Measurements from ENCODE around the gene LRBA. TPM values are rescaled to one million over a fixed set of nuclear protein-coding genes. Genes with fewer than 3 reads are reported as not detected.

Gene LRBA
- polyA plus RNA-seq, 2 of the 4 experiments (the other 2 are of a cell fraction) = 10.7 to 25.1 TPM

- FAIRE-seq (no peak), ATAC-seq (no peak), DNase-seq (ENCODE audit: low read depth in 1 of 2, low spot score in 1 of 2) (no peak)
- POLR2A ChIA-PET = no interaction called here
- CTCF ChIA-PET = no interaction called here
- H3K4me1 ChIP-seq = no peaks in the 10 kb centered on the region
- TF ChIP-seq NR3C1 (IDR thresholded peaks at IDR 0.05) = no peak
- TF ChIP-seq RNF2 (IDR thresholded peaks at IDR 0.05; ENCODE audit: borderline replicate concordance, low read depth) = no peak
- TF ChIP-seq, protein P1, sequence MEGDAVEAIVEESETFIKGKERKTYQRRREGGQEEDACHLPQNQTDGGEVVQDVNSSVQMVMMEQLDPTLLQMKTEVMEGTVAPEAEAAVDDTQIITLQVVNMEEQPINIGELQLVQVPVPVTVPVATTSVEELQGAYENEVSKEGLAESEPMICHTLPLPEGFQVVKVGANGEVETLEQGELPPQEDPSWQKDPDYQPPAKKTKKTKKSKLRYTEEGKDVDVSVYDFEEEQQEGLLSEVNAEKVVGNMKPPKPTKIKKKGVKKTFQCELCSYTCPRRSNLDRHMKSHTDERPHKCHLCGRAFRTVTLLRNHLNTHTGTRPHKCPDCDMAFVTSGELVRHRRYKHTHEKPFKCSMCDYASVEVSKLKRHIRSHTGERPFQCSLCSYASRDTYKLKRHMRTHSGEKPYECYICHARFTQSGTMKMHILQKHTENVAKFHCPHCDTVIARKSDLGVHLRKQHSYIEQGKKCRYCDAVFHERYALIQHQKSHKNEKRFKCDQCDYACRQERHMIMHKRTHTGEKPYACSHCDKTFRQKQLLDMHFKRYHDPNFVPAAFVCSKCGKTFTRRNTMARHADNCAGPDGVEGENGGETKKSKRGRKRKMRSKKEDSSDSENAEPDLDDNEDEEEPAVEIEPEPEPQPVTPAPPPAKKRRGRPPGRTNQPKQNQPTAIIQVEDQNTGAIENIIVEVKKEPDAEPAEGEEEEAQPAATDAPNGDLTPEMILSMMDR (IDR thresholded peaks at IDR 0.05) = no peak
- TF ChIP-seq CHD2 (IDR thresholded peaks at IDR 0.05; ENCODE audit: low read length, partially characterized antibody) = no peak
- TF ChIP-seq EHF (CRISPR knock-in tag; IDR thresholded peaks at IDR 0.05) = no peak
- TF ChIP-seq CBX2 (IDR thresholded peaks at IDR 0.05; ENCODE audit: borderline replicate concordance, low read depth) = no peak
- TF ChIP-seq TFCP2L1 (CRISPR knock-in tag; IDR thresholded peaks at IDR 0.05) = no peak
- TF ChIP-seq SREBF2 (IDR thresholded peaks at IDR 0.05) = no peak
- TF ChIP-seq RARB (CRISPR knock-in tag; IDR thresholded peaks at IDR 0.05) = no peak
- TF ChIP-seq EHMT2 (IDR thresholded peaks at IDR 0.05; ENCODE audit: low read depth) = no peak
- no peak for TF ChIP-seq NPAS2 (CRISPR knock-in tag; IDR thresholded peaks at IDR 0.05; ENCODE audit: borderline replicate concordance)
- TF ChIP-seq HOXB5 (CRISPR knock-in tag; IDR thresholded peaks at IDR 0.05) = no peak
- TF ChIP-seq ZNF302 (CRISPR knock-in tag; IDR thresholded peaks at IDR 0.05) = no peak
- TF ChIP-seq HES2 (IDR thresholded peaks at IDR 0.05) = no peak
- TF ChIP-seq, protein P2, sequence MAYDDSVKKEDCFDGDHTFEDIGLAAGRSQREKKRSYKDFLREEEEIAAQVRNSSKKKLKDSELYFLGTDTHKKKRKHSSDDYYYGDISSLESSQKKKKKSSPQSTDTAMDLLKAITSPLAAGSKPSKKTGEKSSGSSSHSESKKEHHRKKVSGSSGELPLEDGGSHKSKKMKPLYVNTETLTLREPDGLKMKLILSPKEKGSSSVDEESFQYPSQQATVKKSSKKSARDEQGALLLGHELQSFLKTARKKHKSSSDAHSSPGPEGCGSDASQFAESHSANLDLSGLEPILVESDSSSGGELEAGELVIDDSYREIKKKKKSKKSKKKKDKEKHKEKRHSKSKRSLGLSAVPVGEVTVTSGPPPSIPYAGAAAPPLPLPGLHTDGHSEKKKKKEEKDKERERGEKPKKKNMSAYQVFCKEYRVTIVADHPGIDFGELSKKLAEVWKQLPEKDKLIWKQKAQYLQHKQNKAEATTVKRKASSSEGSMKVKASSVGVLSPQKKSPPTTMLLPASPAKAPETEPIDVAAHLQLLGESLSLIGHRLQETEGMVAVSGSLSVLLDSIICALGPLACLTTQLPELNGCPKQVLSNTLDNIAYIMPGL (CRISPR knock-in tag; IDR thresholded peaks at IDR 0.05; ENCODE audit: borderline replicate concordance) = no peak
- H3K4me2 ChIP-seq = no peak overlapping the region
- H3K27ac ChIP-seq = no peak overlapping the region
- H3K4me3 ChIP-seq = no peak overlapping the region
- 94% methylated on average over 1 of the region's 1 CpG for WGBS (ENCODE audit: missing lambda C conversion rate)
- no peaks in the 10 kb centered on the region for H3K9me3 ChIP-seq
Measured at GRCh38 chr4:150477869-150478268, 537.2 kb downstream of the LRBA start.

- 96% methylated on average over 2 of the region's 2 CpGs for WGBS (ENCODE audit: missing lambda C conversion rate)
- H3K4me1 ChIP-seq = no peaks in the 10 kb centered on the region
- H3K4me3 ChIP-seq = no peak overlapping the region
- TF ChIP-seq BHLHE40 (IDR thresholded peaks at IDR 0.05; ENCODE audit: low read depth, low read length) (no peak), ZC3H11A (IDR thresholded peaks at IDR 0.05) (no peak), EHF (CRISPR knock-in tag; IDR thresholded peaks at IDR 0.05) (no peak), CHD4 (IDR thresholded peaks at IDR 0.05; ENCODE audit: borderline replicate concordance) (no peak), ZFP36 (IDR thresholded peaks at IDR 0.05; ENCODE audit: borderline replicate concordance, partially characterized antibody) (no peak), HEYL (CRISPR knock-in tag; IDR thresholded peaks at IDR 0.05) (no peak), GATA3 (IDR thresholded peaks at IDR 0.05; ENCODE audit: borderline replicate concordance) (no peak), E2F6 (IDR thresholded peaks at IDR 0.05; ENCODE audit: borderline replicate concordance, low read depth) (no peak), RAD21 (conservative IDR thresholded peaks at IDR 0.05 in 1 of 2, IDR thresholded peaks at IDR 0.05 in 1 of 2) (no peak), ATOH8 (CRISPR knock-in tag; IDR thresholded peaks at IDR 0.05; ENCODE audit: low read depth) (no peak), JUNB (IDR thresholded peaks at IDR 0.05) (no peak), CEBPB (IDR thresholded peaks at IDR 0.05) (no peak), NR3C1 (IDR thresholded peaks at IDR 0.05) (no peak)
- TF ChIP-seq, protein P3, sequence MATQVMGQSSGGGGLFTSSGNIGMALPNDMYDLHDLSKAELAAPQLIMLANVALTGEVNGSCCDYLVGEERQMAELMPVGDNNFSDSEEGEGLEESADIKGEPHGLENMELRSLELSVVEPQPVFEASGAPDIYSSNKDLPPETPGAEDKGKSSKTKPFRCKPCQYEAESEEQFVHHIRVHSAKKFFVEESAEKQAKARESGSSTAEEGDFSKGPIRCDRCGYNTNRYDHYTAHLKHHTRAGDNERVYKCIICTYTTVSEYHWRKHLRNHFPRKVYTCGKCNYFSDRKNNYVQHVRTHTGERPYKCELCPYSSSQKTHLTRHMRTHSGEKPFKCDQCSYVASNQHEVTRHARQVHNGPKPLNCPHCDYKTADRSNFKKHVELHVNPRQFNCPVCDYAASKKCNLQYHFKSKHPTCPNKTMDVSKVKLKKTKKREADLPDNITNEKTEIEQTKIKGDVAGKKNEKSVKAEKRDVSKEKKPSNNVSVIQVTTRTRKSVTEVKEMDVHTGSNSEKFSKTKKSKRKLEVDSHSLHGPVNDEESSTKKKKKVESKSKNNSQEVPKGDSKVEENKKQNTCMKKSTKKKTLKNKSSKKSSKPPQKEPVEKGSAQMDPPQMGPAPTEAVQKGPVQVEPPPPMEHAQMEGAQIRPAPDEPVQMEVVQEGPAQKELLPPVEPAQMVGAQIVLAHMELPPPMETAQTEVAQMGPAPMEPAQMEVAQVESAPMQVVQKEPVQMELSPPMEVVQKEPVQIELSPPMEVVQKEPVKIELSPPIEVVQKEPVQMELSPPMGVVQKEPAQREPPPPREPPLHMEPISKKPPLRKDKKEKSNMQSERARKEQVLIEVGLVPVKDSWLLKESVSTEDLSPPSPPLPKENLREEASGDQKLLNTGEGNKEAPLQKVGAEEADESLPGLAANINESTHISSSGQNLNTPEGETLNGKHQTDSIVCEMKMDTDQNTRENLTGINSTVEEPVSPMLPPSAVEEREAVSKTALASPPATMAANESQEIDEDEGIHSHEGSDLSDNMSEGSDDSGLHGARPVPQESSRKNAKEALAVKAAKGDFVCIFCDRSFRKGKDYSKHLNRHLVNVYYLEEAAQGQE (IDR thresholded peaks at IDR 0.05) = no peak
- TF ChIP-seq, protein P4, sequence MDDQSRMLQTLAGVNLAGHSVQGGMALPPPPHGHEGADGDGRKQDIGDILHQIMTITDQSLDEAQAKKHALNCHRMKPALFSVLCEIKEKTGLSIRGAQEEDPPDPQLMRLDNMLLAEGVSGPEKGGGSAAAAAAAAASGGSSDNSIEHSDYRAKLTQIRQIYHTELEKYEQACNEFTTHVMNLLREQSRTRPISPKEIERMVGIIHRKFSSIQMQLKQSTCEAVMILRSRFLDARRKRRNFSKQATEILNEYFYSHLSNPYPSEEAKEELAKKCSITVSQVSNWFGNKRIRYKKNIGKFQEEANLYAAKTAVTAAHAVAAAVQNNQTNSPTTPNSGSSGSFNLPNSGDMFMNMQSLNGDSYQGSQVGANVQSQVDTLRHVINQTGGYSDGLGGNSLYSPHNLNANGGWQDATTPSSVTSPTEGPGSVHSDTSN (IDR thresholded peaks at IDR 0.05) = no peak
- H3K27ac ChIP-seq = no peak overlapping the region
- DNase-seq (ENCODE audit: low read depth in 1 of 2, low spot score in 1 of 2) (no peak), FAIRE-seq (no peak), ATAC-seq (no peak)
- CTCF ChIA-PET = no interaction called here
- no peak overlapping the region for H3K4me2 ChIP-seq
- H3K9me3 ChIP-seq = no peaks in the 10 kb centered on the region
- POLR2A ChIA-PET = no interaction called here
Measured at GRCh38 chr4:150476776-150477175, 538.3 kb downstream of the LRBA start.

Measured in A549 (cell line).